ENCODE data around the gene OR6C75. TPM values are rescaled to one million over a fixed set of nuclear protein-coding genes. Genes with fewer than 3 reads are reported as not detected.
"Not testable (repeated sequence)": the region's sequence is repeated elsewhere in the genome, so short reads cannot be mapped to it uniquely, and the experiment has no call there.

OR6C75 gene
- total and polyA plus RNA-seq, 2 donors from 2014 or later = not detected

DNA sequence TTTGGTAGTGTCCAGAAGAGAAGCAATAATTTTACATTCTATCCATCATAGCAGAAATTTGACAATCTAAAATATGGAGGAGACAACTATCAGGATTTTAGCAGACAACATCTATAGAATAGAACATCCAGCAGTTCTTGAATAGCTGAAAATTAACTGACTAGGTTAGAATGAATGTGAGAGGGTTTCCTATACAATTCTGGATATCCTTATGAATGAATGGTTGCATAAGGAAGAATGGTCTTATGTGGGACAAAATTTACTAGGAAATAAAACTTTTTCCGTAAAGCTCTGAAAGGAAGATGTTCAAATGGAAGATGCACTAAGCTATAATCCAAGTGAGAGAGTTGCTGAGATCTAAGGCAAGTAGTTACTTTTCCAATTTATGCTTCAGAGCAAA, 32.3 kb upstream of the OR6C75 start, which contains the start of gene OR6C3:
TSS of gene OR6C3 (plus strand) at position 301 of the 400 bp plus-strand sequence. CDS start 955 bp downstream, outside the sequence.
- Histone ChIP-seq H3K27me3 (ENCODE audit: control insufficient read depth, insufficient read depth, low read length) (no peaks in the 10 kb centered on the region), H3K36me3 (ENCODE audit: control insufficient read depth in 2 of 3, insufficient read depth in 3 of 3, low read length in 3 of 3) (no peaks in the 10 kb centered on the region), H3K27ac (ENCODE audit: low read depth in 2 of 2, low read length in 2 of 2) (no peak within 1 kb of the TSS), H3K9me3 (ENCODE audit: control insufficient read depth in 2 of 3, insufficient read depth in 1 of 3, low read length in 3 of 3) (no peaks in the 10 kb centered on the region), H3K4me1 (ENCODE audit: control insufficient read depth in 2 of 3, insufficient read depth in 2 of 3, low read depth in 1 of 3, low read length in 3 of 3) (no peaks in the 10 kb centered on the region), H3K9ac (ENCODE audit: low read length in 3 of 3) (no peak within 1 kb of the TSS), H3K4me3 (ENCODE audit: low read length in 3 of 3) (no peak within 1 kb of the TSS)
- FAIRE-seq = no peak
- DNase-seq = no peak
- intact Hi-C loops (cut with DNase I) = no loop called here
- TF ChIP-seq CTCF (IDR thresholded peaks at IDR 0.05; ENCODE audit: borderline replicate concordance, extremely low read depth, insufficient read depth) = no peak

- Histone ChIP-seq H3K27ac (ENCODE audit: low read depth in 2 of 2, low read length in 2 of 2) (no peak overlapping the region), H3K27me3 (ENCODE audit: control insufficient read depth, insufficient read depth, low read length) (no peaks in the 10 kb centered on the region), H3K9me3 (ENCODE audit: control insufficient read depth in 2 of 3, insufficient read depth in 1 of 3, low read length in 3 of 3) (no peaks in the 10 kb centered on the region), H3K9ac (ENCODE audit: low read length in 3 of 3) (no peak overlapping the region), H3K4me1 (ENCODE audit: control insufficient read depth in 2 of 3, insufficient read depth in 2 of 3, low read depth in 1 of 3, low read length in 3 of 3) (no peaks in the 10 kb centered on the region), H3K4me3 (ENCODE audit: low read length in 3 of 3) (no peak overlapping the region), H3K36me3 (ENCODE audit: control insufficient read depth in 2 of 3, insufficient read depth in 3 of 3, low read length in 3 of 3) (no peaks in the 10 kb centered on the region)
- no peak for FAIRE-seq
- DNase-seq = no peak
- TF ChIP-seq CTCF (IDR thresholded peaks at IDR 0.05; ENCODE audit: borderline replicate concordance, extremely low read depth, insufficient read depth) = no peak
- intact Hi-C loops (cut with DNase I) = no loop called here
Observed at GRCh38 chr12:55336002-55336401, 26.8 kb upstream of the OR6C75 start.

DNA sequence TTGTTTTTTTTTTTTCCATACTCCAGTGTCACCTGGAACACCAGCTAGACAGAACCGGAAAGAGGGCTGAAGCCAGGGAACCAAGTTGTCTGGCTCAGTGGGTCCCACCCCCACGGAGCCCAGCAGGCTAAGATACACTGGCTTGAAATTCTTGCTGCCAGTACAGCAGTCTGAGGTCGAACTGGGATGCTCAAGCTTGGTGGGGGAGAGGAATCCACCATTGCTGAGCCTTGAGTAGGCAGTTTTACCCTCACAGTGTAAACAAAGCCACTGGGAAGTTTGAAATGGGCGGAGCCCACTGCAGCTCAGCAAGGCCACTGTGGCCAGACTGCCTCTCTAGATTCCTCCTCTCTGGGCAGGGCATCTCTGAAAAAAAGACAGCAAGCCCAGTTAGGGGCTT, 7.4 kb upstream of the OR6C75 start:
- intact Hi-C loops (cut with DNase I); H3K9ac ChIP-seq (ENCODE audit: low read length in 3 of 3); H3K9me3 ChIP-seq (ENCODE audit: control insufficient read depth in 2 of 3, insufficient read depth in 1 of 3, low read length in 3 of 3); H3K27me3 ChIP-seq (ENCODE audit: control insufficient read depth, insufficient read depth, low read length); H3K36me3 ChIP-seq (ENCODE audit: control insufficient read depth in 2 of 3, insufficient read depth in 3 of 3, low read length in 3 of 3); H3K4me3 ChIP-seq (ENCODE audit: low read length in 3 of 3); FAIRE-seq; H3K27ac ChIP-seq (ENCODE audit: low read depth in 2 of 2, low read length in 2 of 2); H3K4me1 ChIP-seq (ENCODE audit: control insufficient read depth in 2 of 3, insufficient read depth in 2 of 3, low read depth in 1 of 3, low read length in 3 of 3); DNase-seq: not testable (repeated sequence)

GRCh38 chr12:55365086-55365485, 2.3 kb downstream of the OR6C75 start:
- Histone ChIP-seq H3K9ac (ENCODE audit: low read length in 3 of 3) (no peak overlapping the region), H3K27me3 (ENCODE audit: control insufficient read depth, insufficient read depth, low read length) (no peaks in the 10 kb centered on the region), H3K4me3 (ENCODE audit: low read length in 3 of 3) (no peak overlapping the region), H3K9me3 (ENCODE audit: control insufficient read depth in 2 of 3, insufficient read depth in 1 of 3, low read length in 3 of 3) (no peaks in the 10 kb centered on the region), H3K4me1 (ENCODE audit: control insufficient read depth in 2 of 3, insufficient read depth in 2 of 3, low read depth in 1 of 3, low read length in 3 of 3) (no peaks in the 10 kb centered on the region), H3K36me3 (ENCODE audit: control insufficient read depth in 2 of 3, insufficient read depth in 3 of 3, low read length in 3 of 3) (no peaks in the 10 kb centered on the region), H3K27ac (ENCODE audit: low read depth in 2 of 2, low read length in 2 of 2) (no peak overlapping the region)
- FAIRE-seq (no peak), DNase-seq (no peak)
- TF ChIP-seq CTCF (IDR thresholded peaks at IDR 0.05; ENCODE audit: borderline replicate concordance, extremely low read depth, insufficient read depth) = no peak
- intact Hi-C loops (cut with DNase I) = no loop called here
